Activated CD4-positive, alpha-beta T cell treated with anti-CD3 and anti-CD28 coated beads for 48 hours (primary cell): Measurements from ENCODE around the gene RFXAP.

Experiments
- DNase-seq: peaks from one replicate; pipeline ENCODE4 v3.0.0-alpha.2; 2020

Gene RFXAP

GRCh38 chr13:36870050-36870692 lies 51.1 kb downstream of the RFXAP start:
- DNase-seq, result no peak

GRCh38 chr13:36872621-36873020 lies 53.6 kb downstream of the RFXAP start:
- DNase-seq, result no peak

GRCh38 chr13:36875431-36875830 lies 56.4 kb downstream of the RFXAP start:
- DNase-seq, result no peak

- no peak for DNase-seq
Measured at GRCh38 chr13:36875961-36876360, 56.9 kb downstream of the RFXAP start.
